Stimulated activated CD4-positive, alpha-beta T cell treated with anti-CD3 and anti-CD28 coated beads, Interleukin-12 subunit alpha, Interleukin-12 subunit beta, amount 100 ng/mL, for 4 hours (primary cell): Measurements from ENCODE around the gene C8G.

Source experiments
- DNase-seq: peaks from one replicate; pipeline ENCODE4 v3.0.0-alpha.2; 2020

The C8G gene

DNA sequence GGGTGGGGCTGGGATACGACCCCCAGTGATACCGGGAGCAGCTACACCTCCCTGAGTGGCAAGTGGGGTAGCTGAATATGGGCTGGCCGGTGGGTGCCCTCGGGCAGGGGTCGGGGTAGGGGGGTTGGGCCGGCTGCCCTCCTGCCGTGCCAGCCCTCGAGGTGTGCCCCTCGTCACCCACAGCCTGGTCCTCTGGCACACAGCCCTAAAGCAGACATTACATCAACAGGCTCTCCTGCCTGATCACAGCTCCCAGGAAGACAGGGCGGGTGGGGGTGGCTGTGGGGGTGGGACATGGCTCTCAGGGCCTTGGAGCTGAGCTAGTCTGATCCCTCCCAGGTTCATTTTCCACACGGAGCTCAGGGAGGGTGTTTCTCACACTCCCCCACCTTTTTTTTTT, 23.7 kb upstream of the C8G start:
- no peak for DNase-seq

DNA sequence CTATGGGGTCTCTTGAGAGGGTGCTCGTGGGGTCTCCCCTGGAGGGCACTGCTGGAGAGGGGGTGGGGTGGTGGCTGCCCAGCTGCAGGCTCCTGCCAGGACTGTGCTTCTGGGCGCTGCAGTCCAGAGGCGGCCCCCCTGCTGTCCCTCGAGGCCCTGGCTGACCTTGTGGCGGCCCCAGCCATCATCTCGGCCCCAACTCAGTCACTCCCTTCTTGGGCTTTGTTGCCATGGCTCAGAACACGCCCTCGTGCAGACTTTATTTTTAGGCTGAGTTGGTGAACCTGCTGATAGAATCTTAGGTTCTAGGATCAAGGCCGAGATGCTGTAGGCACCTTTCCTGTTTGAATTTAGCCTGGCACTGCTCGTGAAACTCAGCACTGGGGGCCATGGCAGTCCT, 23.3 kb upstream of the C8G start:
- no peak for DNase-seq

DNA sequence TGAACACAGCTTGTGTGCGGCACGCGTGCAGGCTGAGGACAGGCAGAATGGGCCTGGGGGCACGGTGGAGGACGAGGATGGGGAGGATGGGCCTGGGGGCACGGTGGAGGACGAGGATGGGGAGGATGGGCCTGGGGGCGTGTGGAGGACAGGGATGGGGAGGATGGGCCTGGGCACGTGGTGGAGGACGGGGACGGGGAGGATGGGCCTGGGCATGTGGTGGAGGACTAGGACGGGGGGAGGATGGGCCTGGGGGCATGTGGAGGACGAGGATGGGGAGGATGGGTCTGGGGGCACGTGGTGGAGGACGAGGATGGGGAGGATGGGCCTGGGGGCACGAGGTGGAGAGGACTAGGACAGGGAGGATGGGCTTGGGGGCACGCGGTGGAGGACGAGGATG, 22.5 kb upstream of the C8G start:
- no peak for DNase-seq

DNA sequence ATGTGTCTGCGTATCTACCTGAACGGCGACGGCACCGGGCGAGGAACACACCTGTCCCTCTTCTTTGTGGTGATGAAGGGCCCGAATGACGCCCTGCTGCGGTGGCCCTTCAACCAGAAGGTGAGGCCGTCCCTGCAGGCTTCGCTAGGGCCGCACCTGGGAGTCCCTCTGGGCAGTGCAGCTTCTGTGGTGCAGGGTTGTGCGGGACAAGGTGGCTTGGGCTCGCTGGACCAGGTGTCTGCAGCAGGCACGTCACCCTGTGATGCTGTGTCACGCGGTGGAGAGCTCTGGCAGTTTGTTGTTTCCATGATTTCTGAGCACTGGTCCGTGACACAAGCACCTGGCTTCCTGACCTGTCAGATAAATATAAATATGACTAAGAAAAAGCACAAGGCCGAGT, 21.2 kb upstream of the C8G start:
- DNase-seq, result no peak

DNA sequence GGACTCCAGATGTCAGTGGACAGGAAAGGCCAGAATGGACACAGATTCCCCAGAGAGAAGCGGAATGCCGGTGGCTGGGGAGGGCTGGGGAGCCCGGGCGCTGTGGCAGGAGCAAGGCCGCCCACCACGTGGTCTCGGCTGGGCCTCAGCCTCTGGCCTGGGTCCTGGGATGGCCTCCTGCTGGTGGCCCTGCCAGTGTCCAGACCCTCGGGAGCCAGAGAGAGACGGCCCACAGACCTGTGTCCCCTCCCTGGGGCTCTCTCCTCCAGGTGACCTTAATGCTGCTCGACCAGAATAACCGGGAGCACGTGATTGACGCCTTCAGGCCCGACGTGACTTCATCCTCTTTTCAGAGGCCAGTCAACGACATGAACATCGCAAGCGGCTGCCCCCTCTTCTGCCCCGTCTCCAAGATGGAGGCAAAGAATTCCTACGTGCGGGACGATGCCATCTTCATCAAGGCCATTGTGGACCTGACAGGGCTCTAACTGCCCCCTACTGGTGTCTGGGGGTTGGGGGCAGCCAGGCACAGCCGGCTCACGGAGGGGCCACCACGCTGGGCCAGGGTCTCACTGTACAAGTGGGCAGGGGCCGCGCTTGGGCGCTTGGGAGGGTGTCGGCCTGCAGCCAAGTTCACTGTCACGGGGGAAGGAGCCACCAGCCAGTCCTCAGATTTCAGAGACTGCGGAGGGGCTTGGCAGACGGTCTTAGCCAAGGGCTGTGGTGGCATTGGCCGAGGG, 19.5 kb upstream of the C8G start:
- no peak for DNase-seq

DNA sequence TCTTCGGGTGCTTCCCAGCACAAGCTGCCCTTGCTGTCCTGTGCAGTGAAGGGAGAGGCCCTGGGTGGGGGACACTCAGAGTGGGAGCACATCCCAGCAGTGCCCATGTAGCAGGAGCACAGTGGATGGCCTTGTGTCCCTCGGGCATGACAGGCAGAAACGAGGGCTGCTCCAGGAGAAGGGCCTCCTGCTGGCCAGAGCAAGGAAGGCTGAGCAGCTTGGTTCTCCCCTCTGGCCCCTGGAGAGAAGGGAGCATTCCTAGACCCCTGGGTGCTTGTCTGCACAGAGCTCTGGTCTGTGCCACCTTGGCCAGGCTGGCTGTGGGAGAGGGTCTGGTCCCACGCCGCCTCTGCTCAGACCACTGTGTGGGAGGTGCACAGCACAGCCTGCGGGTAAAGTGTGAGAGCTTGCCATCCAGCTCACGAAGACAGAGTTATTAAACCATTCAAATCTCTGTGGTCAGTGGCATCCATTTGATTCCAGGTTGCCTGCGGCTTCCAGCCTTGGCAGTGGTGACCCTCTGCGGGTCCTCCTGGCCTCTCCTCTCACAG, 18.8 kb upstream of the C8G start:
- DNase-seq, result no peak

DNA sequence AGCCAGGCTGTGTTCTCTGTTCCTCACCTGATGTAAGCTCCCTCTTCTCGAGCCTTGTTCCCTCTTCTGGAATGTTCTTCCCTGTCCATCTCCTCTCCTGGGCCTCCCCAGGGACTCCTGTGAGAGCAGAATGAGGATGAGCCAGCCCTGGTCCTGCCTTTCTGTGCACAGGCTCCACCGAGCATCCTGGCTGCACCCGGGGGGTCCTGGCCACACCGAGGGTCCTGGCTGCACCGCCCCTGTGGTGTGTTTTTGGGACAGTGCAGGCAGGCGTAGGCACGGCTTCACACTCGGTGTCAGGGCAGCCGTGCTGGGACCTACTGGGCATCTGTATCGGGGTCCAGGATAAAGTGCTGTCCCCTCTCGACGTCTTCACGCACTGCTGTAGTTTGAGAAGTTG, 18.3 kb upstream of the C8G start:
- DNase-seq, result no peak

DNA sequence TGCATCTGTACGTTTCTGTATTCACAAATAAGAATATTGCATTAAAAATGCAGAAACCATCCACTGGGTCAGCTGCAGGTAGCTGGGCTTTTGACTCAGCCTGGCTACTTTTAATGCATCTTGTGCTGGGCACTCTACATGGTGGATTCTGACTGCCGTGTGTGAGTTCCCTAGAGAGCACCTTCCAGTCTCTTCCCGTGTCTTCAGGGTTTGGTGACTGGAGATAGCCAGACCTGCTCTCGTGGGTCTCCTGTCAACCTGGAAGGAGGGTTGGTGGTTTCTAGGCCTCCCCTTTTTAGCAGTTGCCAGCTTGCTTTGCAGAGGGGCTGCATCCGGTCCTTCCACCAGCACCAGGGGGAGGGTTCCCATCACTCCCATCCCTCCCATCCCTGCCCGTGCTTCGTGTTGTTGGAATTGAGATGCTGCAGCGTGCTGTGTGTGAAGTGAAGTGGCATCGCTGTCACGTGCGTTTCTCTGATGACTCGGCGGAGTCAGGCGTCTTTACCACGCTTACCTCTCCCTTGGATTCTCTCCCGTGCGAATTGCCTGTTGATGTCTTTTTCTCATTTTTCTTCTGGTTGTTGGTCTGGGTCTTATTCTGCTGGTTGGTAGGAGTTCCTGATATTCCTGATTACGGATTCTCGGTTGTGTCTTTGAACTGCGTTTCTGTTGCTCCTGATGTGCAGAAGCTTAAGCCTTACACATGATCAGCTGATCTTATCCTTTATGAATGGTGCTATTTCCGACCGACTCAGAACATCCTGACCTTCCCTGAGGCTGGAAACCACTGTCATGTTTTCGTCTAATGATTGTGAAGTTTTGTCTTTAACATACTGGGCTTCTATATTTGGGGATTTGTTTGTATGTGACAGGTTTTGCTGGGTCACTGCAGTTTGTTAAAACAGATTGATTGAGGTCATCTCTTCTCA, 17.4 kb upstream of the C8G start:
- no peak for DNase-seq

DNA sequence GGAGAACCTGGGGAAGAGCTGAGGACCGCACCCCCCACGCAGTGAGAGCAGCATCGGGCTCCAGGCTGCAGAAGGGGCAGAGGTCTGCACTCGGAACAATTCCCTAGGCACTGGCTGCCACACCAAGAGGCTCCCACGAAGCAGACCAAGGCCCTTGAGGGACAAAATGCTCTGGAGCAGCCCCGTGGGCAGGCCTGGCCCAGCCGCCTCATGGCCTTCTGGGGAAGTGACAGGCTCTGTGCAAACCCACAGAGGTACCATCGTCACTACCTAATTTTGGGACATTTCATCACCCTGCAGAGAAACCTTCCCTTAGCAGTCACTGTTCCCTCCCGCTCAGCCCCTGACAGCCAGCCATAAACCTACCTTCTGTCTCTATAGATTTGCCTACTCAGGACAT, 16.5 kb upstream of the C8G start:
- DNase-seq, result no peak

DNA sequence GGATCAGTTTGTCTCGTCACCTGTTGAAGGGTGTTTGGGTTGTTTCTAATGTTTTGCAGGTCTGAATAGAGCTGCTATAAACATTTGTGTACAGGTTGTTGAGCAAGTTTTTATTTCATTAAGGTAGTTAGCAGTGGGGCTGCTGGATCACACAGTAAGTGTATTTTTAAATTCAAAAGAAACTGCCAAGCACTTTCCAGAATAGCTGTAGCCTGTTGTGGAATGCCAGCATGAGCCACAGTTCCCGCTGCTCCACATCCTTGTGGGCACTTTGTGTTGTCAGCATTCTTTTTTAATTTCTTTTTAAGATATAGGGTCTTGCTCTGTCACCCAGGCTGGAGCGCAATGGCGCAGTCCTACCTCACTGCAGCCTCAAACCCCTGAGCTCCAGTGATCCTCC, 15.0 kb upstream of the C8G start:
- no peak for DNase-seq

DNA sequence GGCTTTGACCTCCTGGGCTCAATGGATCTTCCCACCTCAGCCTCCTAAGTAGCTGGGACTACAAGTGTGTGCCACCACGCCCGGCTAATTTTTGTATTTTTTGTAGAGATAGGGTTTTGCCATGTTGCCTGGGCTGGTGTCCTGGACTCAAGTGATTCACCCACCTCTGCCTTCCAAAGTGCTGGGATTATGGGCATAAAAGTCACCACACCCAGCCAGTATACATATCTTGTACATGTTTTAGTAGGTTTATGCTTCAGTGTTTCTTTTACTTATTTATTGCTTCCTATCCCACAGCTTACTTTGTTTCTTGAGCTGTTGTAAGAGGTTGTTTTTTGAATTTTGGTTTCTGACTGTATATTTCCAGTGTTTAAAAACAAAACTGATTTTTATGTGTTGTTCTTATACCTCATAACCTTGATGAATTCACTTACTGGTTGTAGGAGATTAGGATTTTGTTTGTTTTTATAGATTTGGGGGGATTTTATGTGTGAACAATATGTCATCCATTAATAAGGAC, 13.4 kb upstream of the C8G start:
- no peak for DNase-seq

DNA sequence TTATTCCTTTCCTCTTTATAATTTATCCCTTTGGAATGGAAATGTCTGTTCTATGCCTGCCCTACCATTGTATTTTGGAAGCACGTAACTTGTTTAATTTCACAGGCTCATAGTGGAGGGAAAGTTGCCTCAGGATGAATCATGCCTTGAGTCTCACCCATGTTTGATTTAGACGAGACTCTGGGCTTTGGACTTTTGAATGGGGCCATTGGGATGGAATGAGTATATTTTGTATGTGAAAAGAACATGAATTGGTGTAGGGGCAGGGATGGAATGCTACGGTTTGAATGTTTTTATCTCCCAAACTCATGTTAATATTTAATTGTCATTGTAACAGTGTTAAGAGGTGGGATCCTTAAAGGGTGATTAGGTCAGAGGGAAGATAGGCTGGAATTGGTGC, 10.8 kb upstream of the C8G start:
- no peak for DNase-seq

DNA sequence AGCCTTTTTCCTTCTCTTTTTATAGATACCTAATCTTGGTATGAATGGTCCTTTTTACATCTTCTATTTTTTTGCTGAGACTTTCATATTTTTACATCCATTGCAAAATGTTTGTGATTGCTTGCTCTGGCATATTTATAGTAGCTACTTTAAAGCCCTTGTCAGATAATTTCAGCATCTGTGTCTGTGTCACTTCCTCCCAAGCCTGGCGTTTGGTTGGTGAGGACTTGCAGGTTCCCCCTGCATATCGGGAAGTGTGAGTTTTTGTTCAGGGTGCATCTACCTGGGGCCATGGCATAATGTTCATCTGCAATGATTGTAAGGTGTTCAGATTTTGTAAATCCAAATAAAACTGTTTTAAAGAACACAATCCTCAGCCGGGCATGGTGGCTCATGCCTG, 9.4 kb upstream of the C8G start:
- no peak for DNase-seq

DNA sequence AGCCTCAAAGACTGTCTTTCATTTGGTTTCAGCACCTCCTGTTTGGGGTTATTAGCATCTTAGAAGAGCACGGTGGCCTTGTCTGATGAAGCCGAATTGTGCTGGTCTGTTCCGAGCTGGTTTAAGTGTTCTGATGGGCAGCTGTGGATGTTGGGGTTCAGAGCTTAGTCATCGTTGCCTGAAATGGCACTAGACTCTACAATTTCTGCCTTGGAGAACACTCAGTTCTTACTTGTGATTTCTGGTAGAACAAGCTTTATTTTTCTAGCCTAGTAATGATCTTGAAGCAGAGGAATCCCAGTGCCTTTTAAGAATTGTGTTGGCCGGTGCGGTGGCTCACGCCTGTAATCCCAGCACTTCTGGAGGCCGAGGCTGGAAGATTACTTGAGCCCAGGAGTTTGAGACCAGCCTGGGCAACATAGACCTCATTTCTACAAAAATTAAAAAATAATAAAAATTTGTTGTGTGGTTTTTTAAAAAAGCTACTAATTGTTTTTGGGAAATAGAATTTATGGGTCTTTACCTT, 8.3 kb upstream of the C8G start:
- DNase-seq, result no peak

DNA sequence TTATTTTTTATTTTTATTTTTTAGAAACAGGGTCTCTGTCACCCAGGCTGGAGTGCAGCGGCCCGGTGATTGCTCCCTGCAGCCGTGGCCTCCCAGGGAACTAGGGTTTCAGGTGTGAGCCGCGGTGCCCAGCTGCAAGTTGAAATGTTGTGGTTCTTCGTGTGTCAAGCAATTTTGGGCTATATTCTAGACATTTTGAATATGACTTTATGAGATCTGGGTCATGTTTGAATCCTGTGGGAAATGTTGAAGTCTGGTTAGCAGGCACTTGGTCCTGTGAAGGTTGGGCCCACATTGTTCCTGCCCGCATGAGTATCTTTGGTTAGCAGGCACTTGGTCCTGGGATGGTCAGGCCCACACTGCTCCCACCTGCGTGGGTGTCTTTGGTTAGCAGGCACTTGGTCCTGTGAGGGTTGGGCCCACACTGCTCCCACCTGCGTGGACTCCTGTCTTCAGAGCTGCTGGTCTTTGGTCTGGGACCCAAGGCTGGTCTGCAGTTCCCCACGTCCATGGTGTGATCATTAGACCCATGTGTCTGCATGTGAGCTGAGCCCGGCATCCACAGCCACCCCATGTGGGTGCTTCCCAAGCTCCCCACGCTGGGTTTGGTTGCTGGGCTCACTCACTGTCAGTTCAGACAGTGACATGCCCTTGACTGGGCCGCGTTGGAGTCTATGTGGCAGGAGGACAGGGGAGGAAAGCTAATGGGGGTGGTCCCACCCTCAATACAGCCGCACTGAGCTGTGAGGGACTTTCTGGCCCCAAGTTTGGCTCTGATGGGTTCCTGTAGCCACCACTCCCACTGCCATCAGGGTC, 7.6 kb upstream of the C8G start:
- no peak for DNase-seq

DNA sequence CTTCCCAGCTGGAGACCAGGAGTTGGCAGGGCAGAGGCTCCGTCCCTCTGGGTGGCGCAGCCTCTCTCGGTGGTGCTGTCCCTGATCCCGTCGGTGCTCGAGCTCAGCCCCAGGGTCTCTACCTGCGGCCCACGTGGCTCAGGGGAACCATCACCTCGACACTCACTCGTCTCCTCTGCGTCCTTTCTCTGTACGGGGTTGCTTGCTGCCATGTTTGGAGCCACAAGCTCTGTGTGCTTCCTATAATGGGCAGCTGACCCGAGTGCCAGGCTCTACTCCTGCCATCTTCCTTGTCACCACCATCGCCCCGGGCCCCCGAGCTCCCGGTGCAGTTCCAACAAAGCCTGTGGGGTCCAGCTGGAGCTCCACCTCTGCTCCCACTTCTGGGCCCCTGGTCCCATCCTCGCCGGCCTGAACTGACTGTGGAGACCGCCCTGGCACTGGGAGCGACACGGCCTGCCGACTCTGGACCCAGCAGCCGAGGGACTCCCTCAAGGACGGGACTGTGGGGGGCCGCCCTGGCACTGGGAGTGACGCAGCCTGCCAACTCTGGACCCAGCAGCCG, 5.5 kb upstream of the C8G start:
- no peak for DNase-seq

DNA sequence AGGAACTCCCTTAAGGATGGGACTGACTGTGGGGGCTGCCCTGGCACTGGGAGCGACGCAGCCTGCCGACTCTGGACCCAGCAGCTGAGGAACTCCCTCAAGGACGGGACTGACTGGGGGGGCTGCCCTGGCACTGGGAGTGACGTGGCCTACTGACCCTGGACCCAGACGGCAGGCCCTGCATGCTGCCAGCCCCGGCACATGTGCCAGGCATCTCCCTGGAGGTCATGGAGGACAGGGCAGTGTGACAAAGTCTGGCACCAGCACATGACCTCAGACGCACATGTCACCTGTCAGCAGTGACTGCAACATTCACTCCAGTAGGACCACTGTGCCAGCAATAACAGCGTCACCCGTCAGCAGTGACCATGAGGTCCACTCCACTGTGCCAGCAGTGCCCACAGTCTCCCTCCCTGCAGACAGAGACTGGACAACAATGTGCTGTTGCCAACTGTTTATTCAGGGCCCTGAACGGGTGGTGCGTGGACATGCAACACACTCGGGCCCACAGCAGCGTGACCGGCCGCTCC, 5.0 kb upstream of the C8G start:
- DNase-seq, result no peak

DNA sequence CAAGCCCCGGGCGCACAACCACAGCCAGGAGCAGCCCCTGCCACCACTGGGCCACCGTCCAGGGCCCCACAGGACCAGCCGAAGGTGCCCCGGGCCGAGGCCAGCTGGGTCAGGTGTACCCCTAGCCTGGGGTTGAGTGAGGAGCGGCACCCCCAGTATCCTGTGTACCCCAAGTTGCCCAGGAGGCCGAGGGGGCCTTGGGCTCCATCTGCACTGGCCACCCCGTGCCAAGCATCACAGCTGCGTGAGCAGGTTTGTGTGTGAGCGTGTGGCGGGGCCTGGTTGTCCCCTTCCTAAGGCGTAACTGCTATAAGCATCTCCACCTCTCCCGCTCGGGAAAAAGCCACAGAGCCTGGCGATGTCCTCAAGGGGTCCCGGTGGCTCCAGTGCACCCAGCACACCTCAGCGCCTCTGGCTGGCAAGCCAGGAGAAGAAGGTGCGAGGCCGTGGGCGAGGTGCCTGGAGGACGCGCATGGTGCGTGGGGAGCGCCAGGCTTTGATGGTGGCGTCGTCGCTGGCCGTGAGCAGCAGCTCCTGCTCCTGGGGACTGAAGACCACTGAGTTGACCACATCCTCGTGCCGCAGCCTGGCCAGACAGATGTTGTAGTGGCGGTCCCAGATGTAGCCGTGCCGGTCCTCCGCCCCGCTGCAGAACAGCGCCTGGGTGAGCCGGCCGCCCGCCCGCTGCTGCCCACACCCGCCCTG, 4.4 kb upstream of the C8G start:
- no peak for DNase-seq

DNA sequence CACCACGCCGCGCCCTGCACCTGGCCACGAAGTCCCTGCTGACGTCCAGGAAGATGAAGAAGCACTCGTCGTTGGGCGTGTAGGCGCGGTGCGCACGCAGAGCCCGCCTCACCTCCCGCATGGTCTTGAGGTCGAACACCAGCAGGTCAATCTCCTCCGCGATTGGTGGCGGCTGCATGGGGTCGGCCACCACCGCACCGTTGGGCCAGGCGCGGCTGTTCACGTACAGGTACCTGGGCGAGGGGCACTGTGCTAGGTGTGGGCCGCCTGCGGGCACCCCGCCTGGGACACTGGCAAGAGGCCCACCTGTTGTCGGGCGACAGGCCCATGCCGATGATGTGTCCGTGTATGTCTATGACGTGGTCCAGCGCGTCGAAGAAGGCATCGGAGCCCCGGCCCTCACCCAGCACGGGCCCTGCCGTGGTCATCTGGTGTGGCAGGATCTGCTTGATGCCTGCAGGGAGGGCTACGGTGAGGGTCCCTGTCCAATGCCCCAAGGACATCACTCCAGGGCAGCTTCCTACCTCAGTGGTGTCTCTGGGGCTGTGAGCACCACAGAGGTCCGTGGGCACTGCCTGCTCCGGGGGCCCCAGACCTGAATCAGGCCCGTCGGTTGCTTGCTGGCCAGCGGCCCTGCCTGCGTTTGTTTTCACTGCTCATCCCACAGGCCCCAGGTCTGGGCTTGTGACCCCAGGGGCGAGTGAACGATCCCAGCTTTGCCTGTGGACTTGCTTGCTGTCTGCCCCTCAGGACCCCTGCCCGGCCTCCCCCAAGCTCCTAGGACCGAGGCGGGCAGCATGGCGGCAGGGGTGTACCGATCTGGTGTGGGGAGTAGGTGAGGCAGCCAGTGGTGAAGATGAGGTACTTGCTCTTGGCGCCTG, 3.6 kb upstream of the C8G start:
- no peak for DNase-seq

DNA sequence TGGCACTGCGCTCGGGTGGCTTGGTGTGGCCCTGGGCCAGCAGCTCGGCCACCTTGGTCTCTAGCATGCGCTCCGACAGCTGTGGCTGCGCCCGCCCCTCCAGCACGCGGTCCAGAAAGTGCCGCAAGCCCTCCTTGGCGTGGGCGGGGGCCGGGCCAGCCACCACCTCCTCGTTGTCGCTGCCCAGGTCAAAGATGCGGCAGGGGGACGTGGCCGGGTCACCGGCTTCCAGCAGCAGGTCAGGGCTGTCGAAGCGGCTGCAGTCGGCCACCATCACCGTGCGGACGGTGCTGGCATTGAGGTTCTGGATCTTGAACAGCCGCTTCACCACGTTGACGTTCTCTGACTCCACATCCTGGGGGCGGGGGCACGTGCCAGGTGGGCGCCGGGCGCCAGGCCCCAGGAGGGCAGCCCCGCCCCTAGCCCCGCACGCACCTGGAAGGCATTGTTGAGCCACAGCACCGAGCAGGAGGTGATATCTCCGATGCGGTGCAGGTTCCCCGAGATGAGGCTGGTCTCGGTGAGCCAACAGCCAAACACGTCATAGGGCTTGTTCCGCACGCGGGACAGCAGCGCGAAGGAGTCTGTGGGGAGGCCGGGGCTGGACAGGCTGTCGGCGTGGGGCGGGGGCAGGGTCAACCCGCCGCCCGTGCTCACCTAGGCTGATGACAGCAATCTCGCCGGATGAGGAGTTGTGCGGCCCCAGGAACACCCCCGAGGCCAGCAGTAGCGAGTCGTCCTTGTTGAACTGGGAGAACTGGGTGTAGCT, 2.7 kb upstream of the C8G start:
- no peak for DNase-seq
